Parathyroid adenoma (tissue), 2 donors: ENCODE data around the gene ASPRV1.

Experiments
- H2AFZ ChIP-seq: fragments of 300-600 bp; sonication (generic); one replicate; pipeline ENCODE4 v1.7.0; 2017; ENCODE audit warnings: antibody characterized with exemption, mild to moderate bottlenecking
- H3K27ac ChIP-seq: fragments of 300-600 bp; sonication (generic); one replicate; pipeline ENCODE4 v1.7.0; 2017
- H3K27me3 ChIP-seq: fragments of 300-600 bp; sonication (generic); one replicate; pipeline ENCODE4 v1.7.0; 2017; ENCODE audit warnings: low read length; ENCODE audit not compliant: control insufficient read depth, insufficient read depth
- H3K36me3 ChIP-seq: fragments of 300-600 bp; sonication (generic); one replicate; pipeline ENCODE4 v1.7.0; 2017; ENCODE audit warnings: low read length; ENCODE audit not compliant: control insufficient read depth, insufficient read depth
- H3K4me1 ChIP-seq: fragments of 300-600 bp; sonication (generic); one replicate; pipeline ENCODE4 v1.7.0; 2017; ENCODE audit warnings: control low read depth
- H3K4me2 ChIP-seq: fragments of 300-600 bp; sonication (generic); one replicate; pipeline ENCODE4 v1.7.0; 2017; ENCODE audit warnings: low read length
- H3K4me3 ChIP-seq: fragments of 300-600 bp; sonication (generic); one replicate; pipeline ENCODE4 v1.7.0; 2017; ENCODE audit warnings: low read depth, low read length
- H3K79me2 ChIP-seq: fragments of 300-600 bp; sonication (generic); one replicate; pipeline ENCODE4 v1.7.0; 2017; ENCODE audit warnings: control low read depth
- H3K9ac ChIP-seq: fragments of 300-600 bp; sonication (generic); one replicate; pipeline ENCODE4 v1.7.0; 2017; ENCODE audit warnings: mild to moderate bottlenecking
- H3K9me3 ChIP-seq: fragments of 300-600 bp; sonication (generic); one replicate; pipeline ENCODE4 v1.7.0; 2017; ENCODE audit warnings: low read length; ENCODE audit not compliant: control insufficient read depth
- TF ChIP-seq, protein P1 (sequence below): fragments of 300-600 bp; sonication (generic); IDR thresholded peaks from one replicate; pipeline ENCODE4 v1.7.0; 2017; ENCODE audit warnings: antibody characterized with exemption, mild to moderate bottlenecking
- donor health status: primary hyperparathyroidism.

The ASPRV1 gene

DNA sequence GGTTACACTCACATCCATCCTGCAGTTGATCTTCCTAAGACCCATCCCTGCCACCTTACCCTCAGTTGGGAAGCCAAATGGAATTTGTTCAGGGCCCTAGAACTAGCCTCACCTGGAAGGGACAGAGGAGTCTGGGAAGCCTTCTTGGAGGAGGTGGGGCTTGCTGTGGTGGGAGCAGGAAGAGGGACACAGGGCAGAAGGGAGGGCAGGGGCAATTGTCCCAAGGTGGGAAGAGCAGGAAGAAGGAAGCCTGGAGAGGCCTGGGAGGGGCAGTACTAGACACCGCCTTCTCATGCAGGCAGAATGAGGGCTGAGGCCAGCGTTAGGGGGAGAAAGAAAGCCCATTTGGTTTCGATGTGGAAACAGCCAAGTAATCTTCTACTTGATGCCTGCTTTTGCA is 34.1 kb upstream of the ASPRV1 start:
- no peaks in the 10 kb centered on the region for H3K4me1 ChIP-seq
- no peak overlapping the region for H3K4me2 ChIP-seq
- no peak overlapping the region for H3K4me3 ChIP-seq
- no peaks in the 10 kb centered on the region for H3K27me3 ChIP-seq
- no peak overlapping the region for H2AFZ ChIP-seq
- H3K36me3 ChIP-seq: no peaks in the 10 kb centered on the region
- H3K9ac ChIP-seq: no peak overlapping the region
- TF ChIP-seq, protein P1, sequence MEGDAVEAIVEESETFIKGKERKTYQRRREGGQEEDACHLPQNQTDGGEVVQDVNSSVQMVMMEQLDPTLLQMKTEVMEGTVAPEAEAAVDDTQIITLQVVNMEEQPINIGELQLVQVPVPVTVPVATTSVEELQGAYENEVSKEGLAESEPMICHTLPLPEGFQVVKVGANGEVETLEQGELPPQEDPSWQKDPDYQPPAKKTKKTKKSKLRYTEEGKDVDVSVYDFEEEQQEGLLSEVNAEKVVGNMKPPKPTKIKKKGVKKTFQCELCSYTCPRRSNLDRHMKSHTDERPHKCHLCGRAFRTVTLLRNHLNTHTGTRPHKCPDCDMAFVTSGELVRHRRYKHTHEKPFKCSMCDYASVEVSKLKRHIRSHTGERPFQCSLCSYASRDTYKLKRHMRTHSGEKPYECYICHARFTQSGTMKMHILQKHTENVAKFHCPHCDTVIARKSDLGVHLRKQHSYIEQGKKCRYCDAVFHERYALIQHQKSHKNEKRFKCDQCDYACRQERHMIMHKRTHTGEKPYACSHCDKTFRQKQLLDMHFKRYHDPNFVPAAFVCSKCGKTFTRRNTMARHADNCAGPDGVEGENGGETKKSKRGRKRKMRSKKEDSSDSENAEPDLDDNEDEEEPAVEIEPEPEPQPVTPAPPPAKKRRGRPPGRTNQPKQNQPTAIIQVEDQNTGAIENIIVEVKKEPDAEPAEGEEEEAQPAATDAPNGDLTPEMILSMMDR: no peak
- no peak overlapping the region for H3K27ac ChIP-seq
- no peaks in the 10 kb centered on the region for H3K9me3 ChIP-seq
- H3K79me2 ChIP-seq: no peaks in the 10 kb centered on the region

DNA sequence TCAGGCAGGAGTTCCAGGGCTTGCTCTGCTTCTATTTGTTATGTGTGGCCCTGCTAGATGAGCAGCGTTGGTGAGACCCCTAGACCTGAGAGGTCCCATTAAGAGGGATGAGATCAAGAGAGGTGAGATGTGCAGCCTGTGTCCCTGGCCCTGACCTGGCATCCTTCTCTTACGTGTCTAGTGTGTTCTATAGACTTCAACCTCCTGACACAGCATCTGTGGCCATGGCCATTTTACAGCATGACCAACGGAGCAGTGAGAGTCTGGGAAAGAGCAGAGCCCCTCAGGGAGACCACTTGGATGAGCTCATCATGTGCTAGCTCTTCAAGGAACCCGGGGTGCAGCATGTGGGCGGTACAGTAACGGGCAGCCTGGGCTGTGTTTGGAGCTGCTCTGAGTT is 32.7 kb upstream of the ASPRV1 start:
- Histone ChIP-seq H3K9me3 (no peaks in the 10 kb centered on the region), H3K27me3 (no peaks in the 10 kb centered on the region), H3K27ac (no peak overlapping the region), H3K4me2 (no peak overlapping the region), H3K36me3 (no peaks in the 10 kb centered on the region), H3K79me2 (no peaks in the 10 kb centered on the region), H2AFZ (no peak overlapping the region), H3K4me1 (no peaks in the 10 kb centered on the region), H3K4me3 (no peak overlapping the region), H3K9ac (no peak overlapping the region)
- TF ChIP-seq, protein P1: no peak

DNA sequence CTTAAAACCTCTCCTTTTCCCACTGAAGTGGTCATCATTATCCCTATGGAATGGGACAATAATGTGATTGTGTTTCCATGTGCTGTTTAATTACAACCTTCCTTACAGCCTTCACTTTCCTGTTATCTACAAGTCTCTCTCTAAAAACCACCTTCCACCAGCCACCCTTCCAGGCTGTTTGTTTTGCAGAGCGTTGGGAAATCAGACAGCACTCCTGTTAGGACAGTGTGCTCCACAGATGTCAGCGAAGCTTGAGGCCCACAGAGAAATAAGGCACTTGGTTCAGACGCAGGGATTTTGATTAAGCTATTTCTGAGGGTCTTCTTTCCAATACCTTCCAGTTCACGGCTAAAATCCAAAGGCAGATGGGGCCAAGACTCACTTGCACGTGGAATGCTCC is 32.3 kb upstream of the ASPRV1 start:
- Histone ChIP-seq H3K9me3 (no peaks in the 10 kb centered on the region), H3K27me3 (no peaks in the 10 kb centered on the region), H3K4me1 (no peaks in the 10 kb centered on the region), H3K79me2 (no peaks in the 10 kb centered on the region), H3K4me3 (no peak overlapping the region), H3K9ac (no peak overlapping the region), H3K4me2 (no peak overlapping the region), H2AFZ (no peak overlapping the region), H3K36me3 (no peaks in the 10 kb centered on the region), H3K27ac (no peak overlapping the region)
- TF ChIP-seq, protein P1: no peak

DNA sequence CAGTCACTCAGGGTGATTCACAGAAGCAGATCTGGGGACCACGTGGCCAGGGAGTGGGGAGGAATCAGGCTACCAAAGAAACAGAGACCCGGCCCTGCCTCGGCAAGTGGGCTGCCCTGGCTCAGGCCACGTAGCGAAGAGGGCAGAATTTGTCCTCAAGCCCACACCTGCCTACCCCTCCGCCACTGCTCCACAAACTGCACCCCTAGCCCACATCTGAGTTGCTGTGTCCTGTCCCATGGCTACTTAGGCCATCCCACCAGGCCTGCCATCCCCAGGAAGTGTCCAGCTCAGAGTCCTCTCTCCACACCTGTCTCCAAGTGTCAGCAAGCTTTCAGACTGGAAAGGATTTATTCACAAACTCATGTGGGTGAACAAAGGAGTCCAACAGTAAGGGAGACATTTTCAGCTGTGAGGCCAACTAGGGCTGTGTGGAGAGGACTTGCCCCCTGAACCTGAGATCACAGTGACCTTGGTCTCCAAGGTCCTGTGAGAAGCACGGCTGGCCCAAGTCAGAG is 31.7 kb upstream of the ASPRV1 start:
- no peaks in the 10 kb centered on the region for H3K36me3 ChIP-seq

More for the DNA sequence above, 31.7 kb upstream of the ASPRV1 start:
- Histone ChIP-seq H3K27me3 (no peaks in the 10 kb centered on the region), H3K9ac (no peak overlapping the region), H2AFZ (no peak overlapping the region), H3K4me1 (no peaks in the 10 kb centered on the region), H3K4me2 (no peak overlapping the region), H3K27ac (no peak overlapping the region), H3K4me3 (no peak overlapping the region), H3K9me3 (no peaks in the 10 kb centered on the region), H3K79me2 (no peaks in the 10 kb centered on the region)
- TF ChIP-seq, protein P1: no peak
